Measurements from ENCODE around the gene LCMT2. TPM values are rescaled to one million over a fixed set of nuclear protein-coding genes. Genes with fewer than 3 reads are reported as not detected.

The LCMT2 gene
- polyA plus RNA-seq, 1 donor from 2014 or later, result 10.3 TPM

DNA sequence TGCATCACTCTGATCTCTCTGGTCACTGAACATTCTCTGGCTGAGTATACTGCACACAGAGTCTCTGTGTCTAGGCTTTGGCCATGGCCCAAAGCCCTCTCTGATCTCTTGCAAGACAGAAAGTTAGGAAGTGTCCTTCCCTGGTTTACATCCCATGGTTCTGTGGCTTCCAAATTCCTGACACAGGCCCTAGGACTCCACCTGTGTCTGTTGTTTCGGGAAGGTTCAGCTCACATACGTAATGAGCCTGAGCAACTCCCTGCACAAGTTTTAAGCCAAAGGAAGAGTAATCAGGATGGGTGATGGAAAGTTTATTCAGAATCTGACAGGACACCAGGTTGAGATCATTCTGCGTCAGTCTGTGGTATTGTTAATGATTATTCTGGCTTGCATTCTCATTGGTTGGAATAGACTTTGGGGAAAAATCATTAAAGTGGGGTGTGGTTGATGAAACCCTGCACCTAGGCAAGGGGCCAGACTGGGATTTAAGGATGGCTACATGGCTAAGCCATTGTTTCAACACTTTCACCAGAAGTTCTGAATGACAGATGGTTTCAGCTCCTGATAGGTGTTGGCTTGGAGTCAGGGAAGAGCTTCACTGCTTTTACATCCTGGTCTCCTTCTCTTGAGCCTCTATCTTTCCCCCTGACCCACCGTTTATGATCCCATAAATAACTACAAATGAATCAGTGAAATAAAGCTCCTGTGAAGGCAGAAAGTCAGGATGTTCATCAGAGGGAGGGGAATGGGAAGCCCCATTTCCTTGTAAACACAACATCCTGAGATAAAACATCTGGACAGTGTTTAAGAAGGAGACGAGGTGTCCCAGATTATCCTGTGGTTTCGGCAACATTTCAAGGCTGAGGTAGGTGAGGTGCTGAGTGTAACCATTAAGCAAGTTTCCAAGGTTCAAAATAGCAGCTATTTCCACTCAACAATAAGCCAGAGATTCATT lies 14.1 kb downstream of the LCMT2 start:
- no peak overlapping the region for H3K27ac ChIP-seq (ENCODE audit: low read length)
- no peaks in the 10 kb centered on the region for H4K20me1 ChIP-seq (ENCODE audit: insufficient read depth)
- no peak overlapping the region for H3K4me3 ChIP-seq (ENCODE audit: low read length)
- no peak overlapping the region for H2AFZ ChIP-seq (ENCODE audit: low read depth, low read length)
- H3F3A ChIP-seq (ENCODE audit: insufficient read depth, low read length, poor library complexity, severe bottlenecking), result no peaks in the 10 kb centered on the region
- TF ChIP-seq SMC3 (conservative IDR thresholded peaks at IDR 0.05; ENCODE audit: poor library complexity) (no peak), RAD21 (conservative IDR thresholded peaks at IDR 0.05) (no peak), EZH2 (IDR thresholded peaks at IDR 0.05; ENCODE audit: borderline replicate concordance, insufficient read depth, low read length, poor library complexity, severe bottlenecking) (no peak), MXI1 (conservative IDR thresholded peaks at IDR 0.05; ENCODE audit: poor library complexity, severe bottlenecking) (no peak), POLR2AphosphoS5 (IDR thresholded peaks at IDR 0.05) (no peak), EP300 (conservative IDR thresholded peaks at IDR 0.05; ENCODE audit: poor library complexity, severe bottlenecking) (no peak), TAF1 (IDR thresholded peaks at IDR 0.05; ENCODE audit: low read depth) (no peak)
- TF ChIP-seq, protein P1, sequence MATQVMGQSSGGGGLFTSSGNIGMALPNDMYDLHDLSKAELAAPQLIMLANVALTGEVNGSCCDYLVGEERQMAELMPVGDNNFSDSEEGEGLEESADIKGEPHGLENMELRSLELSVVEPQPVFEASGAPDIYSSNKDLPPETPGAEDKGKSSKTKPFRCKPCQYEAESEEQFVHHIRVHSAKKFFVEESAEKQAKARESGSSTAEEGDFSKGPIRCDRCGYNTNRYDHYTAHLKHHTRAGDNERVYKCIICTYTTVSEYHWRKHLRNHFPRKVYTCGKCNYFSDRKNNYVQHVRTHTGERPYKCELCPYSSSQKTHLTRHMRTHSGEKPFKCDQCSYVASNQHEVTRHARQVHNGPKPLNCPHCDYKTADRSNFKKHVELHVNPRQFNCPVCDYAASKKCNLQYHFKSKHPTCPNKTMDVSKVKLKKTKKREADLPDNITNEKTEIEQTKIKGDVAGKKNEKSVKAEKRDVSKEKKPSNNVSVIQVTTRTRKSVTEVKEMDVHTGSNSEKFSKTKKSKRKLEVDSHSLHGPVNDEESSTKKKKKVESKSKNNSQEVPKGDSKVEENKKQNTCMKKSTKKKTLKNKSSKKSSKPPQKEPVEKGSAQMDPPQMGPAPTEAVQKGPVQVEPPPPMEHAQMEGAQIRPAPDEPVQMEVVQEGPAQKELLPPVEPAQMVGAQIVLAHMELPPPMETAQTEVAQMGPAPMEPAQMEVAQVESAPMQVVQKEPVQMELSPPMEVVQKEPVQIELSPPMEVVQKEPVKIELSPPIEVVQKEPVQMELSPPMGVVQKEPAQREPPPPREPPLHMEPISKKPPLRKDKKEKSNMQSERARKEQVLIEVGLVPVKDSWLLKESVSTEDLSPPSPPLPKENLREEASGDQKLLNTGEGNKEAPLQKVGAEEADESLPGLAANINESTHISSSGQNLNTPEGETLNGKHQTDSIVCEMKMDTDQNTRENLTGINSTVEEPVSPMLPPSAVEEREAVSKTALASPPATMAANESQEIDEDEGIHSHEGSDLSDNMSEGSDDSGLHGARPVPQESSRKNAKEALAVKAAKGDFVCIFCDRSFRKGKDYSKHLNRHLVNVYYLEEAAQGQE (IDR thresholded peaks at IDR 0.05; ENCODE audit: borderline replicate concordance), result no peak
- TF ChIP-seq, protein P2, sequence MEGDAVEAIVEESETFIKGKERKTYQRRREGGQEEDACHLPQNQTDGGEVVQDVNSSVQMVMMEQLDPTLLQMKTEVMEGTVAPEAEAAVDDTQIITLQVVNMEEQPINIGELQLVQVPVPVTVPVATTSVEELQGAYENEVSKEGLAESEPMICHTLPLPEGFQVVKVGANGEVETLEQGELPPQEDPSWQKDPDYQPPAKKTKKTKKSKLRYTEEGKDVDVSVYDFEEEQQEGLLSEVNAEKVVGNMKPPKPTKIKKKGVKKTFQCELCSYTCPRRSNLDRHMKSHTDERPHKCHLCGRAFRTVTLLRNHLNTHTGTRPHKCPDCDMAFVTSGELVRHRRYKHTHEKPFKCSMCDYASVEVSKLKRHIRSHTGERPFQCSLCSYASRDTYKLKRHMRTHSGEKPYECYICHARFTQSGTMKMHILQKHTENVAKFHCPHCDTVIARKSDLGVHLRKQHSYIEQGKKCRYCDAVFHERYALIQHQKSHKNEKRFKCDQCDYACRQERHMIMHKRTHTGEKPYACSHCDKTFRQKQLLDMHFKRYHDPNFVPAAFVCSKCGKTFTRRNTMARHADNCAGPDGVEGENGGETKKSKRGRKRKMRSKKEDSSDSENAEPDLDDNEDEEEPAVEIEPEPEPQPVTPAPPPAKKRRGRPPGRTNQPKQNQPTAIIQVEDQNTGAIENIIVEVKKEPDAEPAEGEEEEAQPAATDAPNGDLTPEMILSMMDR (IDR thresholded peaks at IDR 0.05; ENCODE audit: poor library complexity, severe bottlenecking), result no peak
- no peak overlapping the region for H3K4me2 ChIP-seq (ENCODE audit: low read length)
- H3K79me2 ChIP-seq (replicated peaks; ENCODE audit: insufficient read depth, low read length), result no peaks in the 10 kb centered on the region
- H3K27me3 ChIP-seq (ENCODE audit: insufficient read depth, low read depth, low read length), result no peaks in the 10 kb centered on the region
- no peak overlapping the region for H3K9ac ChIP-seq (ENCODE audit: low read length)
- no peaks in the 10 kb centered on the region for H3K9me3 ChIP-seq (ENCODE audit: low read length)
- no peaks in the 10 kb centered on the region for H3K36me3 ChIP-seq (ENCODE audit: insufficient read depth, low read length)
- H3K9me2 ChIP-seq (ENCODE audit: insufficient read depth, low read length), result no peaks in the 10 kb centered on the region

DNA sequence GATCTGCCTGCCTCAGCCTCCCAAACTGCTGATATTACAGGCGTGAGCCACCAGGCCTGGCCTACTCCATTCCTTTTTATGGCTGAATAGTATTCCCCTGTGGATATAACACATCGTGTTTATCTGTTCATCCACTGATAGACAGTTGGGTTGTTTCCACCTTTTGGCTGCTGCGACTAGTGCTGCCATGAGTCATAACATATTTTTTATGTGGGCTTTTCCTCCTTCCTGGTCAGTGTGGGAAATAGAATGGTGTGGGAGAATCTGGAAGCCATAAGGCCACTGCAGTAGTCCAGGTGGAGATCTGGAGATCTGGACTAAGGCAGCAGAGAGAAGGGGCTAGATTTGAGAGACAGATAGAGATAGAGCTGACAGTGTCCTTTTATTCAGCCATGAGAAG lies 16.2 kb downstream of the LCMT2 start:
- Histone ChIP-seq H4K20me1 (ENCODE audit: insufficient read depth) (no peaks in the 10 kb centered on the region), H3F3A (ENCODE audit: insufficient read depth, low read length, poor library complexity, severe bottlenecking) (no peaks in the 10 kb centered on the region), H2AFZ (ENCODE audit: low read depth, low read length) (no peak overlapping the region), H3K9me2 (ENCODE audit: insufficient read depth, low read length) (no peaks in the 10 kb centered on the region), H3K9me3 (ENCODE audit: low read length) (no peaks in the 10 kb centered on the region), H3K9ac (ENCODE audit: low read length) (no peak overlapping the region), H3K4me3 (ENCODE audit: low read length) (no peak overlapping the region), H3K79me2 (replicated peaks; ENCODE audit: insufficient read depth, low read length) (no peaks in the 10 kb centered on the region), H3K4me2 (ENCODE audit: low read length) (no peak overlapping the region), H3K27ac (ENCODE audit: low read length) (no peak overlapping the region), H3K36me3 (ENCODE audit: insufficient read depth, low read length) (no peaks in the 10 kb centered on the region), H3K27me3 (ENCODE audit: insufficient read depth, low read depth, low read length) (no peaks in the 10 kb centered on the region)
- TF ChIP-seq RAD21 (conservative IDR thresholded peaks at IDR 0.05), result no peak
- no peak for TF ChIP-seq EP300 (conservative IDR thresholded peaks at IDR 0.05; ENCODE audit: poor library complexity, severe bottlenecking)
- TF ChIP-seq, protein P1 (IDR thresholded peaks at IDR 0.05; ENCODE audit: borderline replicate concordance), result no peak
- TF ChIP-seq SMC3 (conservative IDR thresholded peaks at IDR 0.05; ENCODE audit: poor library complexity), result no peak
- no peak for TF ChIP-seq POLR2AphosphoS5 (IDR thresholded peaks at IDR 0.05)
- TF ChIP-seq EZH2 (IDR thresholded peaks at IDR 0.05; ENCODE audit: borderline replicate concordance, insufficient read depth, low read length, poor library complexity, severe bottlenecking), result no peak
- TF ChIP-seq, protein P2 (IDR thresholded peaks at IDR 0.05; ENCODE audit: poor library complexity, severe bottlenecking), result no peak
- no peak for TF ChIP-seq MXI1 (conservative IDR thresholded peaks at IDR 0.05; ENCODE audit: poor library complexity, severe bottlenecking)
